HT-29 (cell line): ENCODE data around the gene NPW. TPM values are rescaled to one million over a fixed set of nuclear protein-coding genes. Genes with fewer than 3 reads are reported as not detected.

ENCODE experiments used
- DNase-seq: peaks from one replicate; pipeline ENCODE4 v3.0.0-alpha.2; 2015; ENCODE audit warnings: low spot score
- total RNA-seq: library from RNA; depleted of rRNA; stranded (reverse); fragments of >200 nt; shearing (Covaris generic); gene quantifications from 2 replicates; pipeline ENCODE4 v1.2.3, GENCODE V29; 2014; rRNA removed

The NPW gene
- 0.91 and 2.7 TPM in 2 replicates for total RNA-seq

DNA sequence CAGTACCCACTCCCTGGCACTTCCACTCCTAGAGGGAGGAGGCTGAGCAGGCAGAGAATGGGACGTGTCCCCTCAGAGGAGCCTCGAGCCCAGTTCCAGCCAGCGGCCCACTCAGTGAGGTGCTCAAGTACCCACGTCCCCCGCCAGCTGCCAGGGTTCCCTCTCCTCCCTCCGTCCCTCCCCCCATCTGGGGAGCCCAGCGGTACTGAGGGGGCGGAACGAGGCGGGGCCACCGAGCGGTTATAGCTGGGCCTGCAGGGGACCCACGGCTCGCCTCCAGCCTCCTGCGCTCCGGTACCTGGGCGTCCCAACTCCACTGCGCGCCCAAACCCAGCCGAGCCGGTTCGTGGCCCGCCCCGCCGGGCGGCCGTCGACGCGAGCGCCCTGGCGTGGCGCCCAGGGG, at the start of gene NPW:
NPW (plus strand) TSS at position 268 of the 403 bp plus-strand sequence.
- no peak for DNase-seq

DNA sequence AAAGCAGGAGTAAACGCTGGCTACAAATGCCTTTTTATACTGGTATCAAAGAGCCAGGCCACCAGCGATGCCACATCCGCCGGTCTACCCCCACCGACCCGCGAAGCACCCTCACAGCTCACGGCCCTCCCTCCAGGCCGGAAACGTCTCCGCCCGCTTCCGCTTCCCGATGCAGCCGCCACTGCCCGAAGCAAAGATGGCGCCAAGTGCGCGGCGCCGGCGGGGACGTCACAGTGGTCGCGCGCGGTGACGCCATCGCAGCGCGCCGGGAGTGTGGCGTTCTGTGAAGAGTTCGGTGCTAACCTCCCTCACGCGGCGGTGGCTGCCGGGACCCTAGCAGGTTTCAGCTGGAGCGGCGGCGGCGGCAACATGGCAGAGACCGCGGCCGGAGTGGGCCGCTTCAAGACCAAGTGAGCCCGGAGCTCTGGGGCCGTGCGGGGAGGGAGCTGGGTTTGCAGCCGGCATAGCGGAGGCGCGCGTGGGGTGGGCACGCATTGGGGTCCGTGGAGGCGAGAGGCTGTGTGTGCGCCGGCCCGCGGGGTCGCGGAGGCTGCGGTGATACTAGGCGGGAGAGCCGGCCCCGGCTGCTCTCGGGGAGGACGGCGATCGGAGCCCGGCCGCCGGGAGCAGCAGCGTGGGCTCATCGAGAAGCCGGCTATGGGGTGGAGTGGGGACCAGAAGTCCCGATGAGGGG, 47.6 kb upstream of the NPW start, which contains the start of gene TBL3:
TBL3 (plus strand) TSS at position 258 of the 694 bp plus-strand sequence; CDS start at position 370, 112 bp downstream.
- peak; percentile 92 for DNase-seq

DNA sequence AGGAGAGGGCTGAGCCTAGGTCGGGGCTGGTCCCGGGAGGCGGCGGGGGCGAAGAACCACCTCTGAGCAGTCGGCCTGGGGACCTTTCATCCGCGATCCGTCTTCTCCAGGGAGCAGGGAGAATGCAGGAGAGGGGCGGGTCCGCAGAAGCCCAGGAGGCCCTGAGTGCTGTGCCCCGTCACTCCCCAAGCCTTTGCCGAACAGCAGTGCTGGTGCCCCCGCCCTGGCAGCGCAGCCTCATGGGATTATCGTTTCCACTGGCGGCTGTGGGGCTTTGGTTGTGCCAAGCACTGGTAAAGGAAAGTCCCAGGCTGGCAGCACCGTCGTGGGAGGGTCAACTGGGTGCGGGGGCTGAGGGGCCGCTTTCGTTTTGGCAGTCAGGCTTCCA, 47.1 kb upstream of the NPW start:
- peak; percentile 51 for DNase-seq

DNA sequence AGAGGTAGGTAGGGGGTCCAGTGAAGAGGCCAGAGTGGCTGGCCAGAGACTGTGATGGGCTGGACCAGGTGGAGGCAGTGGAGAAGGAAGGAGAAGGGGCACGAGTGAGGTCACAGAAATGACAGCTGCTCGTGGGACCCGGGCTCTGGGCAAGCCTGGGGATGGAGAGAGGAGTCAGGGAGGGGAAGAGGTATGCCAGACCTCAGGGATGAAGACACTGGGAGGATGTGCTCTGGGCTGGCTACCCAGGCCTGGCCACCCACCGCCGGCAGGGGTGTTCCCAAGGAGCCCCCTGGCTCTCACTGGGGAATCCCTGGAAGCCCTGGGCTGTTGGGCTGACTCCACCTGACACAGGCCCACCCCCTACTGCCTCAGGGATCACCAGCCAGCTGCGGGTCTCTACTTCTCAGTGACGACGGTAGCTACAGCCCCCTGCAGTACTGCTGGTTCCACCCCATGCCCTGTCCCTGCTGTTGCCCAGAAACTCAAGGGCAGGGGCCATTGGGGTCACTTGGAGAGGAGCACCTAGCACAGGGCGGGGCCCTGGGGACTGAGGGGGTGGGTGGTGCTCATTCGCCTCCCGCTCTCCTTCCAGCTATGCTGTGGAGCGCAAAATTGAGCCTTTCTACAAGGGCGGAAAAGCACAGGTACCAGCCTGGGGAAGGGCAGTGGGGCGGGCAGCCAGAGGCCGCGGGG, 46.0 kb upstream of the NPW start:
- no peak for DNase-seq

DNA sequence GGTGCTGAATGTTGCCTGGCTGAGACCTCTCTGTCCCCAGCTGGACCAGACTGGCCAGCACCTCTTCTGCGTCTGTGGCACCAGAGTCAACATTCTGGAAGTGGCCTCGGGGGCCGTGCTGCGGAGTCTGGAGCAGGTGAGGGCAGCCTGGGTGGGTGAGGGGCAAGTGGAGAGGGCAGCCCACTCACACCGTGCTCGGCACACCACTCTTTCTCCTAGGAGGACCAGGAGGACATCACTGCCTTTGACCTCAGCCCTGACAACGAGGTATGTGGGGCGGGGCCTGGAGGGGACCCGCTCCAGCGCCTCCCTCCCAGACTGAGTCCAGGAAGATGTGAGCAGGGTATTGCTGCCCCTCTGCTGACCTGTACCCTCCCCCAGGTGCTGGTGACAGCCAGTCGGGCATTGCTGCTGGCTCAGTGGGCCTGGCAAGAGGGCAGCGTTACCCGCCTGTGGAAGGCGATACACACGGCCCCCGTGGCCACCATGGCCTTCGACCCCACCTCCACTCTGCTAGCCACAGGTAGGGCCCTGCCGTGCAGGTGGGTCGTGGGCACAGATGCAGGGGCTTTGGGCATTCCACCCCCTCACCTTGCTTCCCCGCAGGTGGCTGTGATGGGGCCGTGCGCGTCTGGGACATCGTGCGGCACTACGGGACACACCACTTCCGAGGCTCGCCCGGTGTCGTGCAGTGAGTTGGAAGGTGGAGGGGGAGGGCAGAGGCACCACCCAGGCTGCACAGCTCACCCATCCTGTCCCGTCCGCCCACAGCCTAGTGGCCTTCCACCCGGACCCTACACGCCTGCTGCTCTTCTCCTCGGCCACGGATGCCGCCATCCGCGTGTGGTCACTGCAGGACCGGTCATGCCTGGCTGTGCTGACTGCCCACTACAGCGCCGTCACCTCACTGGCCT, 45.2 kb upstream of the NPW start:
- DNase-seq: no peak

DNA sequence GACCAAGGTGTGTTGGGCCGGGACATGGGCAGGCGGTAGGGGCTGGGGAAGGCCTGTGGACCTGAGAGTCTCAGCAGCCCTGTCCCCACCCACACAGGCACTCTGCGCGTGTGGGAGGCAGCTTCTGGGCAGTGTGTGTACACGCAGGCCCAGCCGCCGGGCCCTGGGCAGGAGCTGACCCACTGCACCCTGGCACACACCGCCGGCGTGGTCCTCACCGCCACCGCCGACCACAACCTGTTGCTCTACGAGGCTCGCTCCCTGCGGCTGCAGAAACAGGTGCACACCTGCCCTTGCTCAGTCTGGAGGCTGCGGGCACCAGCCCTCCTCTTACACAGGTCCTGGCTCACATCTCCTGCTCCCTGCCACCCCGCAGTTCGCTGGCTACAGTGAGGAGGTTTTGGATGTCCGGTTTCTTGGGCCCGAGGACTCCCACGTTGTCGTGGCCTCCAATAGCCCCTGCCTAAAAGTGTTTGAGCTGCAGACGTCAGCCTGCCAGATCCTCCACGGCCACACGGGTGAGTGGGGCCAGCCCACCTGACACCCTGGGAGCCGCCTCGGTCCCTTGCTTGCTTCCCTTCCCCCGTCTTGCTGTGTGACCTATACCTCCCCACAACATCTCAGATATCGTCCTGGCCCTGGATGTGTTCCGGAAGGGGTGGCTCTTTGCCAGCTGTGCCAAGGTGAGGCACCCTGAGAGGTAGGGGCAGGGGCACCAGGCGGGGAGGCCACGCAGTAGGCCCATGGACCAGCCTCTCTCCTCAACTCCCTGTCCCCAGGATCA, 44.0 kb upstream of the NPW start:
- DNase-seq: no peak

DNA sequence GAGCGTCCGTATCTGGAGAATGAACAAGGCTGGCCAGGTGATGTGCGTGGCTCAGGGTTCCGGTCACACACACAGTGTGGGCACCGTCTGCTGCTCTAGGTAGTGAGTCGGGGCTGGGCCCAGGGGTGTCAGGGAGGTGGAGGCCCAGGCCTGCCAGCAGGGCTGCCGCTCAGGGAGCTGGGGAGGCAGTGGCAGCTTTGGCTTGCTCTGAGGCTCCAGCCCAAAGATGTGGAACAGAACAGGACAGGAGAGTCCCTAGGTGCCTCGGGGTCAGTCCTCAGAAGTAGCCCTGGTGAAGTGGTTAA, 43.4 kb upstream of the NPW start:
- no peak for DNase-seq

DNA sequence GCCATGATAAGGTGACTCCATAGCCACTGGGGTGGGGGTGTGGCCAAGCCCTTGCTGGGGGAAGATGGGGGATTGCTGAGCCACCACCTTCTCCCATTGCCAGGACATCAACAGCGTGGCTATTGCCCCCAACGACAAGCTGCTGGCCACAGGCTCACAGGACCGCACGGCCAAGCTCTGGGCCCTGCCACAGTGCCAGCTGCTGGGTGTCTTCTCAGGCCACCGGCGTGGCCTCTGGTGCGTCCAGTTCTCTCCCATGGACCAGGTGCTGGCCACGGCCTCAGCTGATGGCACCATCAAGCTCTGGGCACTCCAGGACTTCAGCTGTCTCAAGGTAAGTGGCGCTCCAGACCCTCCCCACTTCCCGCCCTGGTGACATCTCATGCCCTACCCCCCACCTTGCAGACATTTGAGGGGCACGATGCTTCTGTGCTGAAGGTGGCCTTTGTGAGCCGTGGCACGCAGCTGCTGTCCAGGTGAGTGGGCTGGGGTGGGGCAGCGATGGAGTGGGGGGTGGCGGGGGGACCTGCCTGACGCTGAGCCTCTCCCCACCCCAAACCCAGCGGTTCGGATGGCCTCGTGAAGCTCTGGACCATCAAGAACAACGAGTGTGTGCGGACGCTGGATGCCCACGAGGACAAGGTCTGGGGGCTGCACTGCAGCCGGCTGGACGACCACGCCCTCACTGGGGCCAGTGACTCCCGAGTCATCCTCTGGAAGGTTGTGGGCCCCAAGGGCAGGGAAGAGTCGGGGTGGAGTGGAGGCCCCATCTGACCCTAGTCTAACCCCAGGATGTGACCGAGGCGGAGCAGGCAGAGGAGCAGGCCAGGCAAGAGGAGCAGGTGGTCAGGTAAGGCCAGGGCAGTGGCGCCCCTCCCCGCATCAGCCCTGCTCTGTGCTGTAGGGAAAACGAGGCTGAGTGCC, 42.4 kb upstream of the NPW start:
- DNase-seq: no peak

DNA sequence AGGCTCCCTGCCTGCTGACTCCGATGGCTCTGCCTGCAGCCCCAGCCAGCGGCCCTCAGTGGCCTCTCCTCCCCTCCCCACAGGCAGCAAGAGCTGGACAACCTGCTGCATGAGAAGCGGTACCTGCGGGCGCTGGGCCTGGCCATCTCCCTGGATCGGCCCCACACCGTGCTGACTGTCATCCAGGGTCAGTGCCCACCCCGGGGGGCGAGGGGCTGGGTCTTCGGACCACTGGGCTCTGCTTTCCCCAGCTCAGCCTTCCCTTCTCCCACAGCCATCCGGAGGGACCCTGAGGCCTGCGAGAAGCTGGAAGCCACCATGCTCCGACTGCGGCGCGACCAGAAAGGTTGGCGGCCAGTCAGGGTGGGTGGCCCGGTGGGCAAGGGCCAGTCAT, 41.7 kb upstream of the NPW start:
- DNase-seq: no peak

DNA sequence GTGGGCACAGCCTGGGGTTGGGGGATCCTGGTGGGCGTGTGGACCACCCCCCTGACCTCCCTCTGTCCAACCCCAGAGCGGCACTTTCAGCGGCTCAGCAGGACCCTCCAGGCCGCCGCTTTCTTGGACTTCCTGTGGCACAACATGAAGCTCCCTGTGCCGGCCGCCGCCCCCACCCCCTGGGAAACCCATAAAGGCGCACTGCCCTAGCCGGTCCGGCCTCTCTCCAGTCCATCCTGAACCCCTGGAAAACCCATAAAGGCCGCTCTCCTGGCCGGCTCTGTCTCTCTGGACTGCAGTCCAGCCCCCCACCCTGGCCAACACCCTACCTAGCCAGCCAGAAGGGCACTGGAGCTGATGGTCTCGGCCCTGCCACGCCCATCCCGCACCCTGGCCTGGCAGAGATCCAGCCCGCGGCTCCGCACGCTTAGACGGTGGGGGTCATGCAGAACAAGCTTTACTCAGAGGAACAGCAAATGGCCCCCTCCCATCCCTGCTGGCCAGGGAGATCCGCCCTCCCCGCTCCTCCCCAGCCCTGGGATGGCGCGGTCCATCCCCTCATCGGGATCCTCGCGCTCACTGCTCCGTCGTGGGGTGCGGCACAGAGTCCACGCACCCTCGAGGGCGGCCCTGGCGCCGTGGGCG, 41.0 kb upstream of the NPW start:
- DNase-seq: peak; percentile 35

DNA sequence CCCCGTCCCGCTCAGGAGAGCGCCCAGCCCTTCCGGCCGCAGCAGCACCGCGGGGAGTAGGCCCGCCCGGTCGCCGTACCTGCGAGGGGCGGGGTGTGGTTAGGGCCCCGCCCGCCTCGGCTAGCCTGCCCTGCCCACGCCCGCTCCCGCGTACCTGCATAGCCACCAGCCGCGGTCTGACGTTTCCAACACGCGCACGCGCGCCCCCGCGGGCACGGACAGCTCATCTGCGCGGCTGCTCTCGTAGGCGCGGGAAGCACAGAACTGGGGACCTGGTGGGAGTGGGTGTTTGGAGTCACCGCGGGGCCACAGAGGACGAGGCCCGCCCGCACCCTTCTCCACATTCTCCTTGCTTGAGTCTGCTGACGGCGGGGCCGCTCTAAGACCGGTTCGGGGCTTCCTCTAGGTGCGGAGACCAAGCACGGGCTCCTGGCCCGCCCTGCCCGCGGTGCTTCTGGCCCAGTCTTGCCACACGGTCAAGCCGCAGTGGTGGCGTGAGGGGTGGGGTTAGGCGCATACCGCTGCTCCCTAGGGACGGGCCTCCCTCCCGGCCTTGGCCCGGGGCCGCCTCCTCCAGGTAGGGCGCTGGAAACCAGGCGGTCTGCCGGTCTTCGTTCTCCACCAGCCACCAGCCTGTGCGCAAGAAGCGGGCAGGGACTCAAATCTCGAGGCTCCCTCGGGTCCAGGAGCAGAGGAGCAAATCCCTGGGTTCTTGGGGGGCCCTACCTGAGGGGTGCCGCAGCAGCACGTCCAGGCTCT, 40.1 kb upstream of the NPW start:
- peak; percentile 92 for DNase-seq

DNA sequence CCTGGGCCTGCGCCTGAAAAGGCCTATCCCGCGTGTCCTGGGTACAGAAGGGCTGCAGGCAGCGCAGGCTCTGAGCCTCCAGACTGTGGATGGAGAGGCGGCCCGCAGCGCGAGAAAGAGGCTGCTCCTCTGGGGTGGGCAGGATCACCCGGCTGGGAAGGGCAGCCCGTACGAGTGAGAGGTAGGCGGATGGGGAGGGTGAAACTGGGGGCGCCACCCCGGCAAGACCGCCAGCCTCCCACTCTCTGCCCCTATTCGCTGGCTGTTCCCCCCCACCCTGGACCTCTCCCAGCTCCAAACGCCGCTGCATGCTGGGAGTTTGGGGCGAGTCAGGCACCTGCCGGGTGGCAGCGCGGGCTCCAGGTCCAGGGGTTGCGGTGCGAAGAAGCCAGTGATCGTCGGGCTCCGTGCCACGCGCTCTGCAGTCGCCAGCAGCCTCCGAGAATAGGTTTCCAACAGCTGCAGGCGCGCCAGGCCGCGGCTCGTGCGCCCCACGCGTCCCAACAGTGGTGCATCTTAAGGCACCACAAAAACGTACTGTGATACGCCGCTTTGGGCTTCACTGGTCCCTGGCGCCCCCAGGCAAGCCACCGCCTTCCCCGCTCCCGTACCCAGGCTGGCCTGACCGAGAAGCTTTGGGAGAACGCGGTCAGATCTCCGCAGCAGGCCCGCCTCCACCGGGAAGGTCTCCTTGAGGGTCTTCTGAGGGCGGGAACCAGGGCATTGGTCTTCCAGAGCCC, 39.4 kb upstream of the NPW start:
- peak; percentile 54 for DNase-seq

DNA sequence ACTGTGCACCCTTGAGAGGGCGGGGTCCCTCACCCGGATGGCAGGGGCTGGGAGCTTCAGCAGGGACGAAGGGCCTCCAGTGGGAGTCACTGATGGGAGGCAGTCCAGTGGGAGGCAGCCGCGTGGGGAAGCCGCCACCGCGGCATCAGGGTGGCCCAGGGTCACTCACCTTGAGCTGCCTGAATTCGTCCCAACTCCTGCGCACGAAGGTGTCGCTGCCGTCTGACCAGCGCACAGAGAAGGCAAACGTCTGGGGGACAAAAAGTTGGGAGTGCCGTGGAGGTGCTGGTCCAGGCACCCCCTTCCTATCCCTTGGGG, 38.9 kb upstream of the NPW start:
- no peak for DNase-seq

DNA sequence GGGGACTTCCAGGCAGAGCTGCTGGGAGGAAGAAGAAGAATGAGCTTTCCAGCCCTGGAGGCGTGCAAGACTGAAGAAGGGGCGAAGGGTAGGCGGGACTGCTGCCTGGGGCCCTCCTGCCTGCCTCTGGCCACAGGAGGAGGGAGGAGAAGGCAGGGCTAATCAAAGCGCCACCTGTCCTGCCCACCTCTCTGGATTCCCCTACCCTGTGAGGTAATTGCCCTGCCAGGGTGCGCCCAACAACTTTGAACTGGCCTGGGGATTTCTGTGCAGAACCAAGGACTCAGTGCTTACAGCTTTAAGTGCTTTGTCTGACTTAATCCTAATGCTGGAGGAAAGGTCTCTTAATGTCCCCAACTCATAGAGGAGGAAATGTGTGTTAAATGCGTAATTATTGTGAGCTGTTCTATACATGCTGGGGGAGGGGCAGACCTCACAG, 38.2 kb upstream of the NPW start, which contains the start of gene NOXO1:
NOXO1 (minus strand) TSS at position 72 of the 439 bp plus-strand sequence. CDS start 290 bp downstream, outside the sequence.
- DNase-seq: peak; percentile 87

DNA sequence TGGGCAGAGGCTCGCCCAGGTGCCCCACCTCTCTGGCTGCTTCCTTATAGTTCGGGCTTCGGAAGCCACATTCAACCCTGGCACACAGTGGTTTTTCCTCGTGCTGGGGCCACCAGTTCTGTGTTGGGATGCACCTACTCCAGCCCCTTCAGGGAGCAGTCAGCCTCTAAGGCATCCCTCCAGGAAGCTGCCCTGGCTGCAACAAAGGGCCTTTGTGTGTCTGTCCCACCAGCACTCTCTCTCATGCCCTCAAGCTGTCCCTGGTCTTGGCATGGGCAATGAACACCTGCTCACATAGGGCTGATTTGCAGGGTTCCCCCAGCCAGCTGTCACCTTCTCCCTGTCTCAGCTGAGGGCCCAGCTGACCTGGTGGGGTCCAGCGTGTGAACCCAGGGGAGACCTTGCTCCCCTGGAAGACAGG, 37.6 kb upstream of the NPW start:
- peak; percentile 94 for DNase-seq

DNA sequence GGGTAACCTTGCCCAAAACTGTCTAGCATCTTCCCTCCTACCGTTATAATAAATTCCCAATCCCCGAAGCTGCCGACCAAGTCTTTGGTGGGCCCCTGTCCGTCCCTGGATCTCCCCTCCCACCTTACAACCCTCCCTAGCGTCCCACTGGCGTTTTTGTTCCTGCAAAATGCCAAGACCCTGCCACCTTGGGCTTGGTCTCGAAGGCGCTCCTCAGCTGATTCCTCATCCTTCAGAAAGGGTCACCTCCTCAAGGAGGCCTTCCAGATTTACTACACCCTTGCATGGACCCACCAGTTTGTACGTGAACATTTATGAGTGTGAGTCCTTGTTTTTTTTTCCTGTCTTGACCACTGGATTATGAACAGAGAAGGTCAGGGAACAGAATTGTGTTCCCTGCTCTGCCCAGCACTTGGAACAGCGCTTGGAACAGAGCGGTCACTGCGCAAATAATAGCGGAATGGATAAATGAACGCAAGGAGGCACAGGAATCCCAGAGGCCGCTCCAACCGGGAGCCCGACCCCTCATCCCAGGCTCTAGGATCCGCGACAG, 36.5 kb upstream of the NPW start:
- no peak for DNase-seq

DNA sequence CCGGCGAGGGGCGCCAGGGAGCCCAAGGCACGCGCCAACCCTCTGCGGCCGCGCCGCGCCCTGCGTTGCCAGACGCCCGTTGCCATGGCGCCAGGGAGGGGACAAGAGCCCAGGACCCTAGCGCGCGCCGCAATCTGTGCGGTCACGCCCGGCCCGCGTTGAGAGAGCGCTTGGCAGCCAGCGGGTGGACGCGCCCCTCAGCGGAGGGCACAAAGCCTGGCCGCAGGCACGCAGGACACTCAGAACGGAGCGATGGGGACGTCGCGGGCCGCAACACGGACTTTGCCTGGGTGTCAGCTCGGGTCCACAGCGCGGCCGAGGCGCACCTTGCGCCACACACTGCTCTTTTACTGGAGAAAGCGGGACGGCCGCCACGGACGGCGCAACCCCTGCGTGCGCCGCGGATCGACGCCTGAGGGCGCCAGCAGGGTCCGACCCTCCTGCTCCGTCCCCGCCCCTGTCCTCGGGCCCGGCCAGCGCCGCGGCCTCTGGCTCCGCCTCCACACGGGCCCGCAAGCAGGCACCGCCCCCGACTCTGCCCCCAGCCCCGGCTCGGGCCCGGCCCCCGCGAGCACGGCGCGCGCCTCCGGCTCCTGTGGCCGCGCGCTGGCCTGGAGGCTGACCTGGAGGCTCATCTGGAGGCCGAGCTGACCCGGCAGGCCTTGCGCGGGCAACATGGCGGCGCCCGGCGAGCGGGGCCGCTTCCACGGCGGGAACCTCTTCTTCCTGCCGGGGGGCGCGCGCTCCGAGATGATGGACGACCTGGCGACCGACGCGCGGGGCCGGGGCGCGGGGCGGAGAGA, 35.8 kb upstream of the NPW start, which contains the start of gene GFER:
GFER (plus strand) TSS at position 650 of the 803 bp plus-strand sequence; CDS start at position 676, 26 bp downstream.
- peak; percentile 92 for DNase-seq
